Raji (cell line): ENCODE measurements around the gene CCDC117.

ENCODE experiments used
- POLR2A ChIP-seq: IDR thresholded peaks from 2 replicates; pipeline ENCODE4 v1.6.1; 2011; ENCODE audit warnings: low read depth, low read length, control low read depth; ENCODE audit not compliant: insufficient read depth

Gene CCDC117

DNA sequence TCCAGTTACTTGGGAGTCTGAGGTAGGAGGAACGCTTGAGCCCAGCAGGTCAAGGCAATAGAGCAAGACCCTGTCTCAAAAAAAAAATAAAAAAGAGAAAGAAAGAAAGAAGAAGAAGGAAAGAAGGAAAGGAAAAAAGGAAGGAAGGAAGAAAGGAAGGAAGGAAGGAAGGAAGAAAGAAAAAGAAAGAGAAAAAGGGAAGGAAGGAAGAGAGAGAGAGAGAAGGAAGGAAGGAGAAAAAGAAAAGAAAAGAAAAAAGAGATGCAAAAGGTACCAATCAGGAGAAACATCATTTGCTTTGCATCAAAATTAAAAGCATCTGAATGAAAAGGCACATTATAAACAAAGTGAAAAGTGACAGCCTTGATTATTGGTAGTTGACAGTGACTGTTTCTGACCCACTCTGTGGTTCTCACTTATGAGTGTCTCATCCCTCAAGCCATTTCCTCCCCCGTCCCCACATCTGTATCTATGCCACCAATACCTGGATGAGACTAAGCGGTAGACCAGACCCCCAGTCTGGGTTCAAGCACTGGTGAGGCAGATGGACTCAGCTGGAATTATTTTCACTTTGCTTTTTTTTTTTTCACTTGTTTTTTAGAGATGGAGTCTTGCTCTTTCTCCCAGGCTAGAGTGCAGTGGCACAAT, 60.9 kb downstream of the CCDC117 start:
- no peak for TF ChIP-seq POLR2A

- no peak for TF ChIP-seq POLR2A
Measured at GRCh38 chr22:28835630-28836189, 63.2 kb downstream of the CCDC117 start.

DNA sequence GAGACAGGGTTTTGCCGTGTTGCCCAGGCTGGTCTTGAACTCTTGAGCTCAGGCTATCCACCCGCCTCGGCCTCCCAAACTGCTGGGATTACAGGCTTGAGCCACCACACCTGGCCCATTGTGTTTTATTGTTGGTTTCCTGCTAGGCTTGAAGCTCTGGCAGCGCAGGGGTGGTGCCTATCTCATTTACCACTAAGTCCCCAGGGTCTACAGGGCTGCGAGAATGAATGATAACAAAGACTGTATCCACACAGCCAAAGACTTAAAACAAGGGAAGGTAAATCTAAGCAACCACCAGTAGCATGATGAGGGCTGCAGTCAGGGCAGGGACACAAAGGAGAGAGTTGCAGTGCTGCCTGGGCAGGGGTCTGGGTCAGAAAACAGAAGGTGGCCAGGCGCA, 65.1 kb downstream of the CCDC117 start:
- no peak for TF ChIP-seq POLR2A
